Measurements from ENCODE around the gene GOLGA2.
"Not testable (repeated sequence)": the region's sequence is repeated elsewhere in the genome, so short reads cannot be mapped to it uniquely, and the experiment has no call there.

Gene GOLGA2

DNA sequence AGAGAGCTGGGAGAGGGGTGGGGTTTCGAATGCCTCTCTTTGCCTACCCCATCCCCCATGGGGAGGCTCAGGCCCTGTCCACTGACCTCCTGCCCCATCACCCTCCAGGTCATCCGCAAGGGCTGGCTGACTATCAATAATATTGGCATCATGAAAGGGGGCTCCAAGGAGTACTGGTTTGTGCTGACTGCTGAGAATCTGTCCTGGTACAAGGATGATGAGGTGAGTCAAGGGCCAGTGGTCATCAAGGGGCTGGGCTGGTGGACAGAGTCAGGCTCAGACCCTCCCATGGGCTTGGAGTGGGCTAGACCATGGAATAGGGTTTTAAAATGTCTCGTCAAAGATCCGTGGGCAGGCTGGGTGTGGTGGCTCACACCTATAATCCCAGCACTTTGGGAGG lies 33.7 kb downstream of the GOLGA2 start:
- DNase-seq (ENCODE audit: low read depth in 2 of 2) = no peak

DNA sequence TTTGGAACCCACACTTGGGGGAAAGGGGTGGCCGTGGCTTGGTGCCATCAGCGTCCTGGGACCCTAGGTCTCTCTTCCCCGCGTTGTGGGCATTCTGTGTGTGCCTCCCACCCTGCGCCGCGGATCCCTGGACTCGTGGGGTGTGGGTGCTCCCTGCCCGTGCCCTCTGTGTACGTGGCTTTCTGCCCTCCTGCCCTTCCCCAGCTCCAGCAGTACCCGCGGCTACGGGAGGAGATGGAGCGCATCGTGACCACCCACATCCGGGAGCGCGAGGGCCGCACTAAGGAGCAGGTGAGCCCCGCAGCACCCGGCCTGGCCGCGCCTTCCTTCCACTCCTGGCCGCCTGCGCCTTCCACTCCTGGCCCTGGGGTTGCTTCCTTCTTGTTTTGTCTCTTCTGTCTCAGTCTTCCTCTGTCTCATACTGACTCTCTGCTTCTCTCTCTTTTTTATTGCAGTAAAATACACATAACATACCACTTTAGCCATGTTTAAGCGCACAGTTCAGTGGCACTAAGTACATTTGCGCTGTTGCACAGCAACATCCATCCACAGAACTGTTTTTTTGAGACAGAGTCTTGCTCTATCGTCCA lies 41.9 kb downstream of the GOLGA2 start:
- DNase-seq (ENCODE audit: low read depth in 2 of 2) = no peak

DNA sequence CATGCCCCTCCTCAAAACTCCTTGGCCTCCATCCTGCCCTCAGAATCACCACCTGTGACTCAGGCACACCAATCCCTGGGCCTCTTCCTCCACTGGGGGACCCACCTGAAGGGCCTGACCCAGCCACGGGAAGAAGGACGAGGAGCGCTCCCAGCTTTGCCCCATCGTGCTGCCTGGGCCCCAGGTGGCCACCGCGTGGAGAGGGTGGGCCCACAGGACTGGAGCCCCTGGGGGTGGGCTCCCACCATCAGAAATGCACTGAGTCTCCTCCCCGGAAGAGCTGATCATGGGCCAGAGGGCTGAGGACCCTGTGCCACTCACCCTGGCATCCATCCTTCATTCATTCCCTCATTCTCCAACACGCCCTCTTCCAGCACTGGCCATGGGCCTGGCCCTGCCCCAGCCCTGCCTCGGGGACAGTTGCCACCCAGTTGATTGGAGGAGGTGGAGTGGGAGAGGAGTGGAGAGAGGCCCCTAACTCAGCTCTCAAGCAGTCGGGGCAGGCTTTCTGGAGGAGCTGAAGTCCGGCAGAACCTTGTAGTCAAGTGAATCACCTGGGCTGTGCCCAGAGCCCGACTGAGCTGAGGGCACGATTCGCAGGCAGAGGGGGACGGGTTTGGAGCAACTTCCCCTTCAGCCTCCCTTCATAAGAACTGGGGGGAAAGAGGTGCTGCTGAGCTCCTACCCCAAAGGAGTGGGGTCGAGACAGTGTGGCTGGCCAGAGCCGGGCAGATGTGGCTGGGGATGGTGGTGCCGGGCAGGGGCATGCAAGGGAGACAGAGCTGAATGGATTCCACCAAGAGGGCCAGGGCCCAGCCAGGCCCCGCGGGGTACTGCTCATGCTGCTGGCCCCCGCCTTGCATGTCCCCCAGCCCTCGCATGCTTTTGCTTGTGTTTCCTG lies 43.0 kb downstream of the GOLGA2 start:
- DNase-seq (ENCODE audit: low read depth in 2 of 2) = no peak

DNA sequence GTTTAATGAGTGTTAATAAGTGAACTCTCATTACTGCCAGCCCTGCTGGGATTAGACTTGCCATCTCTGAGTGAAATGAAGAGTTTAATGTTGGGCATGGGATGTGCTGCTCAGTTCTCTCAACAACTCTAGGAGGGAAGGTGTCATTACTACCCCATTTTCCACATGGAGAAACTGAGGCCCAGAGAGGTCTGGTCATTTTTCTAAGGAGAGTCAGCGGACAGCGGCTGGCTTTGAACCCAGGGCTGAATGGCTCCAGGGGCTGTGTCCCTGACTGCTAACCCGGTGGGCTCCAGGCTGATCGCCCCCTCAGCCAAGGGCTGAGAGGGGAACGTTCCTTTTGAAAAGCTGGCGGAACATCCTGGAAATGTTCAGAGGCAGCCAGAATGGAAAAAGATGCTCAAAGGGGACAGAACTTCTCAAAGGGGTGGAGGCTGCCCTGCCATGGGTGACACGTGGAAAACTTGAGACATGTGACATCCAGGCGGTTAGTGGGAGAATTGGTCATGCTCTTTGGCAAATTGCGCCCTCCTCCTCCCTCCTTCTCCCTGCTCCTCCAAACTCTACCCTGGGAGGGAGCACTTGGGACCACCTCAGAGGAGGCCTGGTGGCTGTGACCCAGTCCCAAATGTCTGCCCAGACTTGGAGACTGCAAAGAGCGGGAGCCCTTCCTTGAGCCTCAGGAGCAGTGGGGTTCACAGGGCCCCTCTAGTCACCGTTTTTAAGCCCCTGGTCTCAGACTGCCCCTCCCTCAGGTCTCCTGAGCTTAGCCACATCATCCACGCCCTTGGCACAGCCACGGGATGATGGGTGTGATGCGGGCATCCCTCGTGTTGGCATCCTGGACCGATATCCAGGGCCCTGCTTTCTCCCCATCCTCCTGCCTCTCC lies 43.9 kb downstream of the GOLGA2 start:
- no peak for DNase-seq (ENCODE audit: low read depth in 2 of 2)

DNA sequence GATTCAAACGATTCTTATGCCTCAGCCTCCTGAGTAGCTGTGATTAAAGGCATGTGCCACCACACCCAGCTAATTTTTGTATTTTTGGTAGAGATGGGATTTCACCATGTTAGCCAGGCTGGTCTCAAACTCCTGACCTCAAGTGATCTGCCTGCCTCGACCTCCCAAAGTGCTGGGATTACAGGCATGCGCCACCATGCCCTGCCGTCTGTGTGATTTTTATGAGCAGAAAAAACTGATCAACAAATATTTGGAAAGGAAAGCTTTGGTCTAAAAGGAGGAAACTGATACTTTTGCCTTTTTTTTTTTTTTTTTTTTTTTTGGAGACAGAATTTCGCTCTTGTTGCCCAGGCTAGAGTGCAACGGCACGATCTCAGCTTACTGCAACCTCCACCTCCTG lies 44.9 kb downstream of the GOLGA2 start:
- DNase-seq (ENCODE audit: low read depth in 2 of 2) = not testable (repeated sequence)

DNA sequence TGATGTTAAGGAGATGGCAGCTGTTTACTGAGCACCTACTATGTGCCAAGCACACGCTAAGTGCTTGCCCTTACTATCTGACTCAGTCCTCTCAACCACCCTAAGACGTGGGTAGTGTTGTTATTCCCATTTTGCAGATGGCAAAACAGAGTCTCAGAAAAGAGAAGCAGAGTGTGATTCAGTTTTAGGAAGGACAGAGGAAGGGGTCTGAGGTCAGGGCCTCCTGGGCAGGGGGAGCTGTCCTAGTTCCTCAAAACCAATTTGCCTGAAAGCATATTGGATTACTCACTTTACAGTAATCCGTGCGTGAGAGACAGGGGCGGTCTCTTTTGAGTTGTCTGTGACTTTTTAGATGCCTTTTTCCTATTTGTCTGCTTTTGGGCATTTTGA lies 49.4 kb downstream of the GOLGA2 start:
- no peak for DNase-seq (ENCODE audit: low read depth in 2 of 2)

DNA sequence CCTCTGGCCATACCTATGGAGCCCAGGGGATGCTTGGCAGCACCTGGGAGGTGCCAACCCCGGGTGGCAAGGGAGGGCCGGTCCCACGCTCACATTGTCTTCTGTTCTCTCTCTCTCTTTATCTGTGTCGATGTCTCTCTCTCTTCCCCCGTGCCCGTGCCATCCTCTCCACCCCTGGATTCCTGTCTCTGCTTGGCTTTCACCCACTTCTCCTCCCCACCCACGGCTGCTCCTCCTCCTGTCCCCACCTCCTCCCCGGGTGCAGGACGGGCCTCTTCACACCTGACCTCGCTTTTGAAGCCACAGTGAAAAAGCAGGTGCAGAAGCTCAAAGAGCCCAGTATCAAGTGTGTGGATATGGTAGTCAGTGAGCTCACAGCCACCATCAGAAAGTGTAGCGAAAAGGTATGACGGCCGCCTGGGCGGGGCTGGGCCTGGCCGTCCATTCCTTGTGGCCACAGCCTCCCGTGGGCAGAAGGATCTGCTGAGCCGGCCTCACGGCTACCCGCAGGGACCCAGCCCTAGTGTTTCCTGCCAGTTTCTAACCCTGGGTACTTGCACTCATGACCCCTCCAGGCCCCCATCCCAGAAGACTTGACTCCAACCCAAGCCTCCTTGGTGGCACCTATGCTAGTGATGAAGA lies 49.9 kb downstream of the GOLGA2 start:
- no peak for DNase-seq (ENCODE audit: low read depth in 2 of 2)

DNA sequence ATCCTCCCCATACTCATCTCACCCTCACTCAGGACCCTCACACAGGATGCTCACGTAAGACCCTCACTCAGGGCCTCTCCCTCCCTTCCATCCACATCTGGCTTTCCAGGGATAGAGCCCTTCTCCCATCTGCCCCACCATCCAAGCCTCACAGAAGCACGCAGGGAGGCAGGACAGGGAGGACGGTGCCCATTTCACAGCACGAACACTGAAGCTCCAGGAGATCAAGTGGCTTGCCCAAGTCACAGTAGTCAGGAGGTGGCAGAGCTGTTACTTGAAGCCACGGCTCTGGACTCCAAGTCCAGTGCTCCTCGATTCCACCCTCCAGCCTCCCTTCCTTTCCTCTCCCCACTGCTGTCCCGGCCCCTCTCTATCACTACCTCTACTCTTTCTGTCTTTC lies 50.9 kb downstream of the GOLGA2 start:
- no peak for DNase-seq (ENCODE audit: low read depth in 2 of 2)

DNA sequence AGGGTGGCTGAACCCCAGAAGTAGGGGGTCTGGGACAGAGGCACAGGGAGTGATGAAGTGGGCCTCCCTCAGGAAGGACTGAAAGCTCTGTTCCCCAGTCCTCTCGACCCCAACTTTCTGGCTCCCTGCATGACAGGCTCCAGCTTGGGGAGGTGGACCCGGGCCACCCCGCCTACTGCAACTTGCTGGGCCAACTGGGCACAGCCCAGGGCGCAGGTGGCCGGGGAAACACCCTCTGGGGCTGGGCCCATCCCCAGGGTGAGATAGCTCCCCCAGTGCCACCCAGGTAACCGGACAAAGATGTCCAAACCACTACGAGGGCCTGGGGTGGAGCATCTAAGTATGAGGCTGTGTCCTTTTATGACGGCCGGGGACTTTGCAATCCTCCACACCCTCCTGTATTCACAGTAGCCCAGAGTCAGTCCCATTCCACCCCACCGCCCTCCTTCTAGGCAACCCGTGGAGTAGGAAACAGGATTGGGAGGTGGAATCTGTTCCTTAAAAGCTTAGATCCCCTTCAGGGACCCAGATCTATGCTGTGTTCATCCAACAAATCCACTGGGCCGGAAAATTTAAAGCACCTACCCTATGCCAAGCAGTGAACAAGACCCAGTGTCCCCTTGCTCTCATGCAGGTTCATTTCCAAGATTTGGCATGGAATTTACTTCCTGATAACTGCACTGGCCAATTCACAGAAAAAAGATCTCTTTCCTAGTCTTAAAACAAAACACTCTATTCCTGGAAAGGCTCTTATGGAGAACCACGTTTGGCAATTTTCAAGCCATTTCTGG lies 52.7 kb downstream of the GOLGA2 start:
- no peak for DNase-seq (ENCODE audit: low read depth in 2 of 2)

DNA sequence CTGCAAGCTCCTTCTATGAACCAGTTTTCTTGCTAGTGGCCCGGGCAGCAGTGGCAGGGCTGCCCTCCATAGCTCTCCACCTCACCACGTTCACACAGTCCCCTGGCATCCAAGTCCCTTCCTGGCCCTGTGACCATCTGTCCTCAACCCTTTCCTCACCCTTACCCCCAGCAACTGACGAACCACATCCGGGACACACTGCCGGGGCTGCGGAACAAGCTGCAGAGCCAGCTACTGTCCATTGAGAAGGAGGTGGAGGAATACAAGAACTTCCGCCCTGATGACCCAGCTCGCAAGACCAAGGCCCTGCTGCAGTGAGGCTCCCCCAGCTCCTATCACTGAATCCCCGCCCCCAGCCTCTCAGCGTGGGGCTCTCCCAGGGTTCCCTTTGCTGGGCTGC lies 53.8 kb downstream of the GOLGA2 start:
- no peak for DNase-seq (ENCODE audit: low read depth in 2 of 2)

DNA sequence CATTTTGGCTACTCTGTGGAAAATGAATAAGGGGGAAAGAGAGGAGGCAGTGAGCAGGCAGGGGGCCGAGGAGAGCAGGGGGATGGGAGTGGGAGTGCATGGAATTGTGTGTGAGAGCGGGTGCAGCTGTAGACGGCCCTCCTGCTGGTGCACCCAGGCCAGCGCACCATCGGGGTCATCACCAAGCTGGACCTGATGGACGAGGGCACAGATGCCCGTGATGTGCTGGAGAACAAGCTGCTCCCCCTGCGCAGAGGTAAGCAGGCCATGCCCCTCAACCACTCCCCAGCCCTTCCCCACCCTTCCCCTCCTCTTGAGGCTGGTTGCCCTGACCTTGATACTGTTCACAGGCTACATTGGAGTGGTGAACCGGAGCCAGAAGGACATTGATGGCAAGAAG lies 56.0 kb downstream of the GOLGA2 start:
- DNase-seq (ENCODE audit: low read depth in 2 of 2) = no peak

DNA sequence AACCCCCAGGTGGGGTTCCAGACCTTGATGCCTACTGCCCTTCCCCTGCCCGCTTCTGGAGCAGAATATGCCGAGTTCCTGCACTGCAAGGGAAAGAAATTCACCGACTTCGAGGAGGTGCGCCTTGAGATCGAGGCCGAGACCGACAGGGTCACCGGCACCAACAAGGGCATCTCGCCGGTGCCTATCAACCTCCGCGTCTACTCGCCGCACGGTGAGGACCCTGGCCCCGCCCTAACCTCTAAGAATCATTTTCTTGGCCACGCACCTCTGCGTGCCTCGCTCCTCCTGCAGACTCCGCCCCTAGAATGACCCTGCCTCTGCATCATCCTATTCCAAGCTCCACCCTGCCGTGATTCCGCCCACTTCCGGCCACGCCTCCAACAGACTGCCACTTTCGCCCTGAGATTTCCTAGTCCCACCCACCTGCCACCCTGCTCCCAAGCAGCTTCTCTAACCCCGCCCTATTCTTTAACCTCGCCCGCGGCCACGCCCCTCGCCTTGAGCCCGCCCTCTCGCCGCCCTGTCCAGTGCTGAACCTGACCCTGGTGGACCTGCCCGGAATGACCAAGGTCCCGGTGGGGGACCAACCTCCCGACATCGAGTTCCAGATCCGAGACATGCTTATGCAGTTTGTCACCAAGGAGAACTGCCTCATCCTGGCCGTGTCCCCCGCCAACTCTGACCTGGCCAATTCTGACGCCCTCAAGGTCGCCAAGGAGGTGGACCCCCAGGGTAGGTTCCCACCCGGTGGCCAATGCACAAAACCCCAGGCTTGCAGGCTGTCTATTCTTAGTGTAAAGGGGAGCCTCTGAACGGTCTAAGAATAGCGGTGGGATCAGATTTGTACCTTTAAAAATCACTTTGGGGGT lies 57.1 kb downstream of the GOLGA2 start:
- peak; percentile 72 to 83 for DNase-seq (ENCODE audit: low read depth in 2 of 2)

DNA sequence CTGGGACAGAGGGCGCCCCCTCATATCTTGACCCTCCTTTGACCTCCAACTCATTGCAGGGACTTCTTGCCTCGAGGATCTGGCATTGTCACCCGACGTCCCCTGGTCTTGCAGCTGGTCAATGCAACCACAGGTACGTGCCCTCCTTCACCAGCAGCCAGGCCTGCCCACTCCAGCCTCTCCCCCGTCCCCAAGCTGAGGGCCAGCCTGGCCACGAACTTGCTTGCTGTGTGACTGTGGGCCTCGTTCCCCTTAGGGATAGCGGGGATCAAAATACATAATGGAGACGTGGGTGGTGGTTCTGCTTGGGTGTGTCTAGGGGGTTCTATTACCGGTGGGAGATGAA lies 57.7 kb downstream of the GOLGA2 start:
- DNase-seq (ENCODE audit: low read depth in 2 of 2) = no peak

DNA sequence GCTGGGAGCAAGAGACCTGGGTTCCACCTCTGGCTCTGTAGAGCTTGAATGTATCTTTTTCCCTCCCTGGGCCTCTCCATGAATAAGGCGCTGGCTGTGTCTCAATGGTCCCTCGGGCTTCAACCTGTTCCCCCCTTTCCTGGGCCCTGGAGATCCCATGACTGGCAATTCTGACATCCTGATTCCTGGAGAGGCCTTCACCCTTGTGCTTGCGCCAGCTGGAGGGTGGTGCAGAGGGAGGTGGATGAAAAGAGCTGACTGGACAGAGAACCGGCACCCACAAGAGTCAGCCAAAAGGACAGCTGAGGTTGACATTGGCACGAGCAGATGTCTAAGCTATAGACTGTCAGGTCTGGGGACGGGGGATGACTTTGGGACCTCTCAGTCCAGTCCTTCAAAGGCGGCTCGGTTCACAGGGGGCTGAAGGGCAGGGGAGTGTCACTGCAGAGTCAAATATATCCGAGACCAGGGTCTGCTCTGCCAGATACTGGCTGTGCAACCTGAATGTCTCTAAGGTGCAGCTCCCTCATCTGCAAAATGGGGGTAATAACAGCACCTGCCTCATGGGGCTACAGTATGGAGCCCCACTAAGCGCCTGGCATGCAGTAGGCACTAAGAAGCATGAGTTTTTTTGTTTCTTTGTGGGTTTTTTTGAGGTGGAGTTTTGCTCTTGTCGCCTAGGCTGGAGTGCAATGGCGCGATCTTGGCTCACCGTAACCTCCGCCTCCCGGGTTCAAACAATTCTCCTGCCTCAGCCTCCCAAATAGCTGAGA lies 58.8 kb downstream of the GOLGA2 start:
- no peak for DNase-seq (ENCODE audit: low read depth in 2 of 2)

DNA sequence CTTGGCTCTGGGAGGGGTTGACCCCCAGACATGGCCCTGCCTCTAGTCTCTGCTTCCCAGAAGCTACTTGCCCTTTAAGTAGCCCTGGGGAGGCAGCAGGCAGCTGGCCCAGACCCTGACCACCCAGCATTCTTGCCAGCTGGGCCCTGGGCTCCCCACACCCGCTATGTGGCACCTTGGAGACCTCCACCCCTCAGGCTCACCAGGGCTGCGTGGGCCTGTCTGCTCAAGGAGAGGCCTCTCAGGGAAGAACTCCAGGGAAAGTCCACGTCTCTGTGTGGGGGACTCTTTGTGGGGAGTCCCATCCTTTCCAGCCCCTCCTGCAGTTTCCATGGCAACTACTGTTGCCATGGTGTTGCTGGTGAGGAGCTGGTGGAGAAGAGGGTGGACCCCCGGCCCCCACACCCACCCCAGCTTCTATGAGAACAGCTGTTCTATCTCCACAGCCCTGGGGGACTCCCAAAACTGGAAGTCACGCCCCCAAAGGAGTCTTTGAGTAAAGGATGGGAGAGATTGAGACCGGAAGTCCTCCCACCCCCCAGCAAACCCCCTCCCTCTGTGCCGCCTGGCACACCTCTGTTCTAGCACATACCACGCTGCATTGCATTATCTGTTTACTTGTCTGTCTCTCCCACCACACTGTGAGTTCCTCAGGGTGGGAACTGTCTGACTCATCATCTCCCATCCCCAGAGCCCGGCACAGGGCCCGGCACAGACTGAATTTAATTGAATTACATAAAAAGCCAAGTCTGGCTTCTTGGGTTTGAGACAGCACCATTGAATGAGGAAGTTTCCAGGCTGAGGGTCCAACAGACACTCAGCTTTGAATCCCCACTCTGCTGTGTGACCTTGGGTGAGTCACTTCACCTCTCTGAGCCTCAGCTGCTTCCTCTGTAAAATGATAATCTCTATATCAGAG lies 60.1 kb downstream of the GOLGA2 start:
- no peak for DNase-seq (ENCODE audit: low read depth in 2 of 2)

DNA sequence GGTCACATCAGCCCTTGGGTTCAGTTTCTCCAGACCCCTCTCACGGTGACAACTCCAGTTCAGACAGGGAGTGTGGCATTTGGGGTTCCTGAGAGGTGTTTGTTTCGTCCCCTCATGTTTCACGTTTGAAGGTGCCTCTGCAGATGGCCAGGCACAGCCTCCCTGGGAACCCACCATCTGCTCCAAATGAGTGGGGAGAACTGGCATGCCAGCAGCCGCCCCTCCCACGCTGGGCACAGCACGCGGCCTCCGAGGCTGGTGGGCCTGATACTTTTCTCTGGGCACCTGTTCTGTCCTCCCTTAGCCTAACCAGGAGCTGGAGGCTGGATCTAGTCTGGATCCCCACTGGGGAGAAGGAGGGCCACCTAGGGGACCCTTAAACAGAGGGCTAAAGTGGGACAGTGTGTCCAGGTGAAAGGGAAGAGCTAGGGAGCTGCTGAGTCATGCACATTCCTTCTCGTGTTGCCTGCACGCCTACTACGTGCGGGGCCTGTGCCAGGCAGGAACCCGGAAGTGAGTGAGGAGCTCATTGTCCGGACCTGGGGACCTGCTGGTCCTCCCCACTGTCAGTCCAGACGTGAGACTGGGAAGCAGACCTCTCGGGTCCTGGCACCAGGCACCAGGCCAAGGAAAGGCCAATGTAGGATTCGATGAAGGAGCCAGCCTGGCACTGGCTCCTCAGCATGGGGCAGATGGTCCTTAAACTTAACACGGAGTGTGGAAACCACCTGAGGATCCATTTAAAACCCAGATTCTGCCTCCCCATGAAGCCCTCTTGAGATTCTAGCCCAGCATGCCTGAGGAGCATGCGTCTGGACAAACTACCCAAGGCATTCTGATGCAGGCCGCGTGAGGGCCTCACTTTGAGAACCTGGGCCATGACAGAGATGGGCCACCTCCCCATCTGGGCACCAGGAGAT lies 61.0 kb downstream of the GOLGA2 start:
- no peak for DNase-seq (ENCODE audit: low read depth in 2 of 2)

DNA sequence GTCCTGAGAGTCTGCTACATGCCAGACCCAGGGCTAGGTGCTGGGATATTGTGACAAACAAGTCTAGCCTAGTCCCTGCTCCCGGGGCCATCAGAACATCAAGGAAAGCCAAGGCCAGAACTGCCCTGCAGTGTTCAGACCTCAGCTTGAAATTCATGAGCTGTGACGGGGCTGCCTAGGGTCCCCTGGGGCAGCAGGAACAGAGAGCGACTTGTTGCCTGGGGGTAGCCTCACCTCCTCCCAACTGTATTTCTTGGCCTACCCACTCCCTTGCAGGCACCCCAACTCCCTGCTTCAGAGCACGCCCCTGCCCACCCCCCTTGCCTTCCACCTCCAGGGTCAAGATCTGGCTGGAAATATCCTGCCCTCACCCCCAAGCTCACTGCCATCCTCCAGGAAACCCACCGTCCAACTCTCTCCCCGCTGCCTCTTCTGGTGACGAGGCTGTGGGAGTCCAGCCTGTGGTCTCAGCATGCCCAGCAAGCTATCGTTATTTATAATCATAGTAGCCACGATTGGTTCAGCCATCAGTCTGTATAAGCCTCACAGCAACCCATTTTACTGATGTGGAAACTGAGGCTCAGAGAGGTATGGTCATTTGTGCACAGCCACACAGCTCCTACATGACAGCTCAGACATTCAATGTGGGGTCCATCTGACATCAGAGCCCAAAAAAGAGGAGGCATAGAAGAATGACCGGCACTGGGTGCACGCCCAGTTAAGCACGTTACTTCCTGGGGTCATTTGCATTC lies 61.9 kb downstream of the GOLGA2 start:
- DNase-seq (ENCODE audit: low read depth in 2 of 2) = no peak

All from stimulated activated CD8-positive, alpha-beta memory T cell treated with anti-CD3 and anti-CD28 coated beads, Interleukin-15, amount 100 ng/mL, for 4 hours (primary cell).